RWPE1 (cell line): ENCODE measurements around the gene TIAM2.
"Not testable (repeated sequence)": the region's sequence is repeated elsewhere in the genome, so short reads cannot be mapped to it uniquely, and the experiment has no call there.

Source experiments
- CTCF ChIA-PET: fragments of 350-600 bp; sonication (Branson Sonifier 250); formaldehyde crosslinking; extraction: SDS; loops from one replicate; lab custom pipeline; 2021; lab: Yijun Ruan, JAX
- POLR2A ChIA-PET: fragments of 400-600 bp; formaldehyde crosslinking; extraction: SDS; loops from one replicate; lab custom pipeline; 2020; ENCODE audit warnings: antibody characterized with exemption; ENCODE audit not compliant: low non-redundant PET; lab: Yijun Ruan, JAX
- DNase-seq: peaks from one replicate; pipeline ENCODE4 v3.0.0; 2012; ENCODE audit warnings: low spot score
- H3K27ac ChIP-seq: fragments of 450-650 bp; 2 replicates; pipeline ENCODE4 v1.5.1; 2017
- CTCF ChIP-seq: fragments of 450-650 bp; conservative IDR thresholded peaks from 2 replicates; pipeline ENCODE4 v1.5.1; 2017; ENCODE audit warnings: low read depth, mild to moderate bottlenecking

Gene TIAM2

GRCh38 chr6:155207223-155207622 is 212.1 kb downstream of the TIAM2 start:
- ChIA-PET CTCF (interaction anchor here (0.5 kb wide), 1 partner anchor 120 kb away, joined by 3 read pairs; no protein-coding TSS in a partner anchor), POLR2A (no interaction called here)
- DNase-seq, result no peak
- no peak overlapping the region for H3K27ac ChIP-seq
- no peak for TF ChIP-seq CTCF

DNA sequence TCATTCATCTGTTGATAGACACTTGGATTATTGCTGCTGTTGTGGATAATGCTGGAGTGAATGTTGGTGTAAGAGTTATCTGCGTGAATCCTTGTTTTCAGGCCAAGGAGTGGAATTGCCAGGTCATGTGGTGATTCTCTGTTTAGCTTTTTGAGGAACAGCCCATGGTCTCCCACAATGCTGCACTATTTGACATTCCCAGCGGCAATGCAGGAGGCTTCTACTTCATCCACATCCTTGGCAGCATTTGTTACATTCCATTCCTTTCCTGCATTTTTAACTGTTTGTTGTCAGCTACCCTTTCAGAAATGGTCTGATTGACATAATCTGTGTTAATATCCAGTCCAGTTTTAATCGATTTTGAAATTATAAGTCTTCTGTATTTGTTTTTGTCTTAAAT is 217.0 kb downstream of the TIAM2 start:
- CTCF ChIA-PET, result interaction anchor here (0.6 kb wide), 1 partner anchor 24 kb away, joined by 3 read pairs; no protein-coding TSS in a partner anchor

GRCh38 chr6:155212616-155213380 is 217.7 kb downstream of the TIAM2 start:
- ChIA-PET POLR2A (no interaction called here), CTCF (interaction anchor here (0.5 to 0.6 kb wide), 2 partner anchors 25 to 1819 kb away, joined by 3 read pairs; no protein-coding TSS in a partner anchor)
- no peak for DNase-seq
- H3K27ac ChIP-seq, result no peak overlapping the region
- TF ChIP-seq CTCF, result no peak

More for the DNA sequence above, 217.0 kb downstream of the TIAM2 start:
- DNase-seq, result no peak
- H3K27ac ChIP-seq, result no peak overlapping the region
- POLR2A ChIA-PET, result no interaction called here
- no peak for TF ChIP-seq CTCF

DNA sequence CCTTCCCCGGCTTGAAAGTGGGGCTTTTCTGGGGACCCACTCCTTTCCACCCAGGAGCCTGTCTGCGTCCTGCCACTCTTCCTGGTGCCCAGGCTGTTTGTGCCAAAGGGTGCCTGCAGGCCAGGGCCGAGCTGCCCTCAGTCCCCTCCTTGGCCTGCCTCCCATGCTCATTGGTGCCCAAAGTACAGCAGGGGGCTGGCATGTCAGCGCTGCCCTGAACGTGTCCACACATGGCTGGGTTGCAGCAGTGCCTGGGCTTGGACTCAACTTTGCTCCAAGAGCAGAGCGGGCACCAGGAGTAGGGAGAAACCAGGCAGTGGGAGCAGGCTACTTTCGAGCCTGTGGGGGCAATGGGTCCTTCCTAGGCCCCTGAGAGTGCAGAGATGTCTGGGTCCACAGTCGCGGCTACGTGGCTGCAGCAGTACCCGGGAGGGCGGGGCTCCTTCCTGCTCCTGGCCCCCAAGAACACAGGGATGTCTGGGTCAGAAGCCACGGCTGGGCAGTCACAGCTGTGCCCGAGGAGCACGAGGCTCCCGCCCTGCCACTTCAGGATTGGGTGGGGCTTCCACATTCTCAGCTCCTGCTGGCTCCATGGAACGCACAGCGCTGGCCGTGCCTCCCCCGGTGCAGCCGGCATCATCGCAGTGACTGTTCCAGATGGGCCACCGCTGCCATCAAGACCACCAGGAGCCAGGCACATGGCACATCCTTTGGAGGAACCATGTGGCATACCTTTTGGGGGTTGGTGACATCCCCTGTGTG is 218.7 kb downstream of the TIAM2 start:
- TF ChIP-seq CTCF, result no peak
- H3K27ac ChIP-seq, result no peak overlapping the region
- POLR2A ChIA-PET, result no interaction called here
- CTCF ChIA-PET, result interaction anchor here (0.6 kb wide), 1 partner anchor 539 kb away, joined by 4 read pairs; no protein-coding TSS in a partner anchor
- DNase-seq, result no peak

DNA sequence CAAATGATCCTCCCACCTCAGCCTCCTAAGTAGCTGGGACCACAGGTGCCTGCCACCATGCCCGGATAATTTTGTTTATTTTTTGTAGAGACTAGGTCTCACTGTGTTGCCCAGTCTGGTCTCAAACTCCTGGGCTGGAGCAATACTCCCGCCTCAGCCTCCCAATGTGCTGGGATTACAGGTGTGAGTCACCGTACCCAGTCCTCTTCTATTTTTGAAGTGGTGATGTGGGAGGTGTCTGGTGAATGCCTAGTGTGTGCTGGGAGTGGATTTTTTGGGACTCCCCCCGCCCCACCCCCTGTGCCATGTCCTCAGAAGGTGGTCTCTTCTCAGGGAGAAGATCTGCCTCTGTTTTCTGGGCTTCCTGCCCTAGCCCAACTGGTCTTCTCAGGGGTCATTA is 220.8 kb downstream of the TIAM2 start:
- DNase-seq, result no peak
- ChIA-PET POLR2A (no interaction called here), CTCF (no interaction called here)
- no peak for TF ChIP-seq CTCF
- no peak overlapping the region for H3K27ac ChIP-seq

GRCh38 chr6:155216312-155217046 is 221.4 kb downstream of the TIAM2 start:
- POLR2A ChIA-PET, result no interaction called here
- CTCF ChIA-PET, result no interaction called here
- no peak overlapping the region for H3K27ac ChIP-seq
- DNase-seq, result no peak
- TF ChIP-seq CTCF, result no peak

DNA sequence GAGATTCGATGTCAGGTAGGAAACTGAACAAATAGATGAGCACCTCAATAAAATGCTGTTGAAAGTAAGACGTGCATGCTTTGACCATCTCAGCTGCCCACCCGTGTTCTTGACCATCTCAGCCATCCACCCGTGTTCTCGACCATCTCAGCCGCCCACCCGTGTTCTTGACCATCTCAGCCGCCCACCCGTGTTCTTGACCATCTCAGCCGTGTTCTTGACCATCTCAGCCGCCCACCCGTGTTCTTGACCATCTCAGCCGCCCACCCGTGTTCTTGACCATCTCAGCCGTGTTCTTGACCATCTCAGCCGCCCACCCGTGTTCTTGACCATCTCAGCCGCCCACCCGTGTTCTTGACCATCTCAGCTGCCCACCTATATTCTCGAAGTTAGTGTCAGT is 223.6 kb downstream of the TIAM2 start:
- H3K27ac ChIP-seq, POLR2A ChIA-PET, DNase-seq: not testable (repeated sequence)
- CTCF ChIA-PET, result interaction anchor here (0.6 kb wide), 1 partner anchor 291 kb away, joined by 3 read pairs; no protein-coding TSS in a partner anchor
